PFSK-1 (cell line): ENCODE results near the gene C15orf61.

Experiments used
- FOXP2 ChIP-seq: optimal IDR thresholded peaks from 2 replicates; pipeline ENCODE3; 2011; ENCODE audit warnings: borderline replicate concordance, control low read depth, inconsistent platforms; ENCODE audit not compliant: insufficient read depth; ENCODE audit errors: extremely low read length, extremely low read depth
- POLR2AphosphoS5 ChIP-seq: IDR thresholded peaks from 2 replicates; pipeline ENCODE4 v1.6.1; 2012; ENCODE audit warnings: low read depth, mild to moderate bottlenecking, control low read depth, low read length, moderate library complexity
- SIN3A ChIP-seq: IDR thresholded peaks from 2 replicates; pipeline ENCODE4 v1.6.1; 2012; ENCODE audit warnings: mild to moderate bottlenecking, low read length, moderate library complexity, borderline replicate concordance; ENCODE audit not compliant: insufficient read depth
- TAF1 ChIP-seq: IDR thresholded peaks from 2 replicates; pipeline ENCODE4 v1.6.1; 2012; ENCODE audit warnings: low read length, control low read depth, borderline replicate concordance; ENCODE audit not compliant: insufficient read depth
- TF ChIP-seq, protein P1 (sequence below), 2 experiments: IDR thresholded peaks; 2 replicates each; pipeline versions ENCODE4 v1.6.1 to v1.8.0; 2011 to 2012; ENCODE audit warnings: low read depth in 2 of 2, low read length in 2 of 2, control low read depth in 1 of 2, inconsistent platforms in 1 of 2, mild to moderate bottlenecking in 1 of 2, moderate library complexity in 1 of 2; ENCODE audit not compliant: insufficient read depth in 1 of 2

C15orf61 gene

DNA sequence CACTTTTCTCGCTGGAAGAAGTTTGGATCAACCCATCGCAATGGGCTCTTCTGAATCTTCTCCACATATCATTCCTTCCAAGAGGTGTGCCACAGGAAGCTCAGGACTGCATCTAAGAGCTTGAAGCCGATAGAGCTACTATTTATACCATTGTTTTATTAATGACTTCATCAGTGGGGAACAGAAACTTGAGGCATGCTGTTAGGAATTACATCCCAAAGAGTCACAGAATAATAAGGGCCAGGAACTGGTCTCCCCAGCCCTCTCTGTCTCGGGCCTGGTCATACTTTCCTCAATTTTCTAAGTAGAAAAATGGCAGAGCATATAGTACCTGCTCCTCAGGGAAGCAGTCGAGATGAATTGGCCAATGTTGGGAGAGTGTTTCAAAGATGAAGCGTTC is 16.9 kb upstream of the C15orf61 start:
- TF ChIP-seq FOXP2 (no peak), SIN3A (no peak), TAF1 (no peak), POLR2AphosphoS5 (no peak)
- TF ChIP-seq, protein P1, sequence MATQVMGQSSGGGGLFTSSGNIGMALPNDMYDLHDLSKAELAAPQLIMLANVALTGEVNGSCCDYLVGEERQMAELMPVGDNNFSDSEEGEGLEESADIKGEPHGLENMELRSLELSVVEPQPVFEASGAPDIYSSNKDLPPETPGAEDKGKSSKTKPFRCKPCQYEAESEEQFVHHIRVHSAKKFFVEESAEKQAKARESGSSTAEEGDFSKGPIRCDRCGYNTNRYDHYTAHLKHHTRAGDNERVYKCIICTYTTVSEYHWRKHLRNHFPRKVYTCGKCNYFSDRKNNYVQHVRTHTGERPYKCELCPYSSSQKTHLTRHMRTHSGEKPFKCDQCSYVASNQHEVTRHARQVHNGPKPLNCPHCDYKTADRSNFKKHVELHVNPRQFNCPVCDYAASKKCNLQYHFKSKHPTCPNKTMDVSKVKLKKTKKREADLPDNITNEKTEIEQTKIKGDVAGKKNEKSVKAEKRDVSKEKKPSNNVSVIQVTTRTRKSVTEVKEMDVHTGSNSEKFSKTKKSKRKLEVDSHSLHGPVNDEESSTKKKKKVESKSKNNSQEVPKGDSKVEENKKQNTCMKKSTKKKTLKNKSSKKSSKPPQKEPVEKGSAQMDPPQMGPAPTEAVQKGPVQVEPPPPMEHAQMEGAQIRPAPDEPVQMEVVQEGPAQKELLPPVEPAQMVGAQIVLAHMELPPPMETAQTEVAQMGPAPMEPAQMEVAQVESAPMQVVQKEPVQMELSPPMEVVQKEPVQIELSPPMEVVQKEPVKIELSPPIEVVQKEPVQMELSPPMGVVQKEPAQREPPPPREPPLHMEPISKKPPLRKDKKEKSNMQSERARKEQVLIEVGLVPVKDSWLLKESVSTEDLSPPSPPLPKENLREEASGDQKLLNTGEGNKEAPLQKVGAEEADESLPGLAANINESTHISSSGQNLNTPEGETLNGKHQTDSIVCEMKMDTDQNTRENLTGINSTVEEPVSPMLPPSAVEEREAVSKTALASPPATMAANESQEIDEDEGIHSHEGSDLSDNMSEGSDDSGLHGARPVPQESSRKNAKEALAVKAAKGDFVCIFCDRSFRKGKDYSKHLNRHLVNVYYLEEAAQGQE (IDR thresholded peaks at IDR 0.05; ENCODE audit: insufficient read depth in 1 of 2, low read depth in 2 of 2, low read length in 2 of 2), result no peak

GRCh38 chr15:67504796-67505195 is 16.1 kb upstream of the C15orf61 start:
- TF ChIP-seq SIN3A (no peak), TAF1 (no peak), POLR2AphosphoS5 (no peak), FOXP2 (no peak)
- TF ChIP-seq, protein P1 (IDR thresholded peaks at IDR 0.05; ENCODE audit: insufficient read depth in 1 of 2, low read depth in 2 of 2, low read length in 2 of 2), result no peak

DNA sequence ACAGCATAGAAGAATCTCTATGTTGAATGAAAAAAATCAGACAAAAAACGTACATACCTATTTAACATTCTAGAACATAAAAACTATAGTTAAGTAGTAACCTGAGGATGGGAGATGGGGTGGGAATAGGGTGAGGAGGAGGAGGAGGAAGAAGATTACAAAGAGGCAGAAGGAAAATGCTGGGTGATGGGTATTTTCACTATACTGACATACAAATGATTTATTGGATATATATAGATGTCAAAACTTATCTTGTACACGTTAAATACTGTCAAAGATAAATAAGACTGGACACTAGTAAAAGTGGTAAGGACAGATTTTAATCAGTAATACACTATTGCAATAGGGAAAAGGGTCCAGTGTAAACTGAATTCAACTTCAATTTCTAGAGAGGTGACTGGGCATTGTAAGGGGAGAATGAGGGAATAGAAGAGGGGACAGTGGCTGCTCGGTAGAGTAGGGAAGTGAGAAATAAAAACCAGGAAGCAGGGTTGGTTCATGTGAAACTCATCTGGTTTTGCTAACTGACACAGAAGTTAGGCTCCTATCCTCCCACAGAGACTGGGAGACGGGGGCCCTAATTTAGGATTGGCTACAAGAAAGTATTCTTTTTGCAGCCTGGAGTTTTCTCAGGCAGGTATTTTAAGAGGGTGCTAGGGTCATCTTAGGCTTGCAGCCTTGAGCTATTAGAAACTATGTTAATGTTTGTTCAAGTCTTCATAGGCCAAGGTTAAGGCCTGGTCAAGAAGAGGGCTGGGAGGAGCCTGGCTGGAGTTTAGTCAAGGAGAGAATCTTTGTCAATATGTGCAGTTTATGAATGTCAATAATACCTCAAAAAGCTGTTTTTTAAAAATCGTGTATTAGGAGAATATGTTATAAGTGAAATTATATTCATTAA is 15.0 kb upstream of the C15orf61 start:
- TF ChIP-seq SIN3A, result no peak
- TF ChIP-seq, protein P1 (IDR thresholded peaks at IDR 0.05; ENCODE audit: insufficient read depth in 1 of 2, low read depth in 2 of 2, low read length in 2 of 2), result no peak
- TF ChIP-seq FOXP2, result no peak
- no peak for TF ChIP-seq POLR2AphosphoS5
- TF ChIP-seq TAF1, result no peak

- TF ChIP-seq, protein P1 (IDR thresholded peaks at IDR 0.05; ENCODE audit: insufficient read depth in 1 of 2, low read depth in 2 of 2, low read length in 2 of 2), result no peak
- TF ChIP-seq POLR2AphosphoS5 (no peak), TAF1 (no peak), SIN3A (no peak), FOXP2 (no peak)
Measured at GRCh38 chr15:67506775-67507747, 13.9 kb upstream of the C15orf61 start.
